Keratinocyte (primary cell): Measurements from ENCODE around the gene MREG. TPM values are rescaled to one million over a fixed set of nuclear protein-coding genes. Genes with fewer than 3 reads are reported as not detected.

Source experiments
- DNase-seq: peaks from one replicate; pipeline ENCODE4 v3.0.0-alpha.2; 2011; ENCODE audit warnings: low read depth, missing footprints, low spot score
- FAIRE-seq: peaks from 2 replicates; lab custom pipeline; 2011; peaks lifted over from hg19 to GRCh38; lab: Jason Lieb, UNC
- H2AFZ ChIP-seq: 2 replicates; pipeline ENCODE4 v1.6.0; 2012; ENCODE audit warnings: low read length, control low read depth, inconsistent platforms; ENCODE audit not compliant: control insufficient read depth
- H3K27ac ChIP-seq: 2 replicates; pipeline ENCODE4 v1.5.1; 2011; ENCODE audit warnings: low read length; ENCODE audit not compliant: control insufficient read depth, insufficient read depth
- H3K27me3 ChIP-seq: 3 replicates; pipeline ENCODE4 v1.6.0; 2011; ENCODE audit warnings: low read length; ENCODE audit not compliant: control insufficient read depth, insufficient read depth; ENCODE audit errors: extremely low read depth
- H3K36me3 ChIP-seq, 2 experiments: 2 replicates in 1 of 2; 3 replicates in 1 of 2; pipeline ENCODE4 v1.5.1; 2011; ENCODE audit warnings: low read length in 2 of 2, mild to moderate bottlenecking in 1 of 2; ENCODE audit not compliant: control insufficient read depth in 2 of 2, insufficient read depth in 2 of 2; ENCODE audit errors: extremely low read depth in 1 of 2
- H3K4me1 ChIP-seq: 3 replicates; pipeline ENCODE4 v1.5.1; 2011; ENCODE audit warnings: low read length; ENCODE audit not compliant: control insufficient read depth, insufficient read depth; ENCODE audit errors: extremely low read depth
- H3K4me2 ChIP-seq: 3 replicates; pipeline ENCODE4 v1.6.0; 2011; ENCODE audit warnings: low read depth, low read length; ENCODE audit not compliant: control insufficient read depth, insufficient read depth; ENCODE audit errors: extremely low read depth
- H3K4me3 ChIP-seq, 3 experiments: fragments of 200-600 bp in 1 of 3; sonication (generic) in 1 of 3; 2 replicates in 2 of 3; 3 replicates in 1 of 3; pipeline ENCODE4 v1.5.1; 2011 to 2016; ENCODE audit warnings: low read length in 3 of 3, mild to moderate bottlenecking in 3 of 3, control low read depth in 2 of 3, inconsistent platforms in 1 of 3, low read depth in 1 of 3, mixed read lengths in 1 of 3, mixed run types in 1 of 3, moderate library complexity in 1 of 3; ENCODE audit not compliant: control insufficient read depth in 2 of 3, insufficient read depth in 2 of 3; ENCODE audit errors: extremely low read depth in 1 of 3
- H3K79me2 ChIP-seq: 2 replicates; pipeline ENCODE4 v1.6.0; 2012; ENCODE audit warnings: low read length; ENCODE audit not compliant: control insufficient read depth, insufficient read depth
- H3K9ac ChIP-seq: 3 replicates; pipeline ENCODE4 v1.6.0; 2011; ENCODE audit warnings: low read length; ENCODE audit not compliant: control insufficient read depth, insufficient read depth; ENCODE audit errors: extremely low read depth
- H3K9me1 ChIP-seq: 3 replicates; pipeline ENCODE4 v1.6.0; 2011; ENCODE audit warnings: low read length; ENCODE audit not compliant: control insufficient read depth, insufficient read depth; ENCODE audit errors: extremely low read depth
- H3K9me3 ChIP-seq: 2 replicates; pipeline ENCODE4 v1.5.1; 2012; ENCODE audit warnings: low read depth, low read length; ENCODE audit not compliant: control insufficient read depth
- H4K20me1 ChIP-seq: 3 replicates; pipeline ENCODE4 v1.6.0; 2011; ENCODE audit warnings: low read length; ENCODE audit not compliant: control insufficient read depth, insufficient read depth; ENCODE audit errors: extremely low read depth
- CTCF ChIP-seq, 3 experiments: IDR thresholded peaks in 1 of 3; conservative IDR thresholded peaks in 1 of 3; optimal IDR thresholded peaks in 1 of 3; 2 replicates in 2 of 3; 3 replicates in 1 of 3; pipeline versions ENCODE3 to v1.5.1; 2011; ENCODE audit warnings: low read length in 3 of 3, mild to moderate bottlenecking in 3 of 3, moderate library complexity in 2 of 3, control low read depth in 1 of 3, inconsistent platforms in 1 of 3; ENCODE audit not compliant: insufficient read depth in 2 of 3; ENCODE audit errors: extremely low read depth in 1 of 3
- EZH2 ChIP-seq: IDR thresholded peaks from one replicate; pipeline ENCODE4 v1.6.1; 2012; ENCODE audit warnings: inconsistent platforms, mild to moderate bottlenecking, low read length, moderate library complexity
- dilution Hi-C: fragments of 300-500 bp; cut with MboI; formaldehyde crosslinking; loops from one replicate; pipeline ENCODE4 v1.7.0; 2020; ENCODE audit warnings: low sequenced_read_pairs; ENCODE audit not compliant: extremely low pct_ligation_motif_present
- polyA plus RNA-seq, 5 experiments: library from polyadenylated mRNA; depleted of rRNA in 3 of 5; stranded (reverse) in 3 of 5; stranded (forward) in 1 of 5; unstranded in 1 of 5; fragments of >200 nt; gene quantifications; 1 replicate in 1 of 5; 2 replicates in 3 of 5; 3 replicates in 1 of 5; pipeline versions ENCODE4 v1.2.1 to v1.2.3, GENCODE V29; 2011 to 2012; ENCODE audit warnings: missing spikeins in 2 of 5, low read depth in 1 of 5, low replicate concordance in 1 of 5

The MREG gene
- polyA plus RNA-seq, 1 donor (not counting 4 experiments of a cell fraction or from before 2014, with no cell fraction given), result 32.9 TPM

GRCh38 chr2:215900203-215900611 is 113.1 kb downstream of the MREG start:
- Histone ChIP-seq H3K79me2 (no peaks in the 10 kb centered on the region), H3K4me2 (no peak overlapping the region), H3K9me3 (no peaks in the 10 kb centered on the region), H4K20me1 (no peaks in the 10 kb centered on the region), H2AFZ (no peak overlapping the region), H3K4me3 (no peak overlapping the region), H3K36me3 (no peaks in the 10 kb centered on the region), H3K9ac (no peak overlapping the region), H3K4me1 (no peaks in the 10 kb centered on the region), H3K27ac (no peak overlapping the region), H3K9me1 (no peaks in the 10 kb centered on the region), H3K27me3 (no peaks in the 10 kb centered on the region)
- TF ChIP-seq EZH2 (no peak), CTCF (optimal IDR thresholded peaks at IDR 0.05 in 1 of 3, IDR thresholded peaks at IDR 0.05 in 1 of 3, conservative IDR thresholded peaks at IDR 0.05 in 1 of 3; ENCODE audit: extremely low read depth in 1 of 3, insufficient read depth in 2 of 3, low read length in 3 of 3) (no peak)
- DNase-seq (no peak), FAIRE-seq (no peak)
- dilution Hi-C loops, result no loop called here

- no peaks in the 10 kb centered on the region for H3K36me3 ChIP-seq
- H3K9ac ChIP-seq, result no peak overlapping the region
- FAIRE-seq, result no peak
- H3K79me2 ChIP-seq, result no peaks in the 10 kb centered on the region
- H3K4me3 ChIP-seq, result no peak overlapping the region
- H3K9me1 ChIP-seq, result no peaks in the 10 kb centered on the region
- H3K9me3 ChIP-seq, result no peaks in the 10 kb centered on the region
- DNase-seq, result no peak
- H3K27me3 ChIP-seq, result no peaks in the 10 kb centered on the region
- dilution Hi-C loops, result no loop called here
- no peak for TF ChIP-seq EZH2
- H3K4me1 ChIP-seq, result no peaks in the 10 kb centered on the region
- H3K4me2 ChIP-seq, result no peak overlapping the region
- H2AFZ ChIP-seq, result no peak overlapping the region
- no peak overlapping the region for H3K27ac ChIP-seq
- H4K20me1 ChIP-seq, result no peaks in the 10 kb centered on the region
Observed at GRCh38 chr2:215899141-215900074, 113.9 kb downstream of the MREG start.
